ENCODE results near the gene OPN4.
A peak's percentile ranks its signal among the peaks of the same experiment; 100 is the strongest.

DNA sequence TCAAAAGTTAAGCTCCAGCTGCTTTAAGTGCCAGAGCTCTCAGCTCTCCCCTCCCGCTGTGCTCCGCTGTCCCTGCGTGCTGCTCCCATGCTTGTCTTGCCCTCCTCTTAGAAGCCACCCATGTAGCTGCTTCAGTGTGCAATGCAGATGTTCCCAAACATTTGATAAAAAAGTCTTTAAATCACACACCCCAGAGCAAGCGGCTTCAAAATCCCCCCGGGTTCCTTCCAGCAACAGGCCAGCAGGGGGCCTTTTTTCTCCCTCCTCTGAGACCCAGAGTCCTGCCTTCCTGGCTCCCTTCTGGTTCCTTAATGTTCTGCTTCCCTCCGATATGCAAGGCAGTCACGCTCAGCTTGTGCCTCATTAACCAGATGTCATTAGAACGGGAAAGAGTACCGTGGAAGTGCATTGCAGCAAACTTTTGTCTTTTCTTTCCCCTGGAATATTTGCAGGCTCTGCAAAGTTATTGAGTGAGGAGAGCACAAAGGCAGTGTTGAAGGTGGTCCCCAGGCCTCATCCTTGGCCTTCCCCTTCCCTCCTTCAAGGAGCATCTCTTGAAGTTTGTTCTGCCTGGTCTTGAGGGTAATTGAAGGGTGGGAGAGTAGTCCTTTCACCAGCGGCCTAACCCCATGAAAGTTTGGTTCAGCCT is 39.5 kb downstream of the OPN4 start:
- TF ChIP-seq CTCF (IDR thresholded peaks at IDR 0.05; ENCODE audit: control extremely low read depth in 1 of 3, insufficient read depth in 1 of 3, low read depth in 1 of 3, low read length in 3 of 3) (peak; percentile 40 to 55 (median 50)), ZNF274 (IDR thresholded peaks at IDR 0.05; ENCODE audit: borderline replicate concordance, extremely low read depth, low read length) (no peak), EZH2 (IDR thresholded peaks at IDR 0.05; ENCODE audit: low read depth, low read length, severe bottlenecking) (no peak), JUN (IDR thresholded peaks at IDR 0.05; ENCODE audit: low read depth, low read length) (no peak), SIX5 (IDR thresholded peaks at IDR 0.05; ENCODE audit: low read depth, low read length) (no peak), SUZ12 (IDR thresholded peaks at IDR 0.05; ENCODE audit: low read length) (no peak)

All from H1 (cell line).